Measurements from ENCODE around the gene PTH2R.
"Not testable (repeated sequence)": the region's sequence is repeated elsewhere in the genome, so short reads cannot be mapped to it uniquely, and the experiment has no call there.

Gene PTH2R

GRCh38 chr2:208466920-208467298, 60.3 kb downstream of the PTH2R start:
- ChIA-PET CTCF (interaction anchor here (1.3 kb wide), 1 partner anchor 60 kb away, joined by 3 read pairs; the partner anchor contains the start of gene PTH2R), POLR2A (no interaction called here)
- TF ChIP-seq SUZ12 (IDR thresholded peaks at IDR 0.05) (no peak), LEF1 (IDR thresholded peaks at IDR 0.05; ENCODE audit: borderline replicate concordance) (no peak), HDGF (IDR thresholded peaks at IDR 0.05; ENCODE audit: borderline replicate concordance) (no peak), NFRKB (IDR thresholded peaks at IDR 0.05) (no peak), FOXM1 (IDR thresholded peaks at IDR 0.05; ENCODE audit: borderline replicate concordance) (no peak), BHLHE40 (IDR thresholded peaks at IDR 0.05; ENCODE audit: borderline replicate concordance) (no peak), L3MBTL2 (conservative IDR thresholded peaks at IDR 0.05) (no peak), TARDBP (IDR thresholded peaks at IDR 0.05) (no peak), FOXK2 (IDR thresholded peaks at IDR 0.05) (no peak), ARNT (IDR thresholded peaks at IDR 0.05) (no peak)
- DNase-seq (ENCODE audit: extremely low spot score) = no peak

GRCh38 chr2:208467564-208467963, 61.0 kb downstream of the PTH2R start:
- ChIA-PET CTCF (no interaction called here), POLR2A (no interaction called here)
- no peak for TF ChIP-seq LEF1 (IDR thresholded peaks at IDR 0.05; ENCODE audit: borderline replicate concordance)
- TF ChIP-seq NFRKB (IDR thresholded peaks at IDR 0.05) = no peak
- TF ChIP-seq ARNT (IDR thresholded peaks at IDR 0.05) = no peak
- TF ChIP-seq ELF4 (IDR thresholded peaks at IDR 0.05) = no peak
- no peak for TF ChIP-seq ZNF384 (IDR thresholded peaks at IDR 0.05)
- no peak for TF ChIP-seq SP1 (IDR thresholded peaks at IDR 0.05)
- no peak for TF ChIP-seq PKNOX1 (IDR thresholded peaks at IDR 0.05)
- TF ChIP-seq CTBP1 (IDR thresholded peaks at IDR 0.05; ENCODE audit: borderline replicate concordance) = no peak
- no peak for TF ChIP-seq FOXM1 (IDR thresholded peaks at IDR 0.05; ENCODE audit: borderline replicate concordance)
- no peak for TF ChIP-seq SUZ12 (IDR thresholded peaks at IDR 0.05)
- no peak for TF ChIP-seq FOXA1 (IDR thresholded peaks at IDR 0.05)
- no peak for TF ChIP-seq TARDBP (IDR thresholded peaks at IDR 0.05)
- no peak for TF ChIP-seq BHLHE40 (IDR thresholded peaks at IDR 0.05; ENCODE audit: borderline replicate concordance)
- no peak for TF ChIP-seq L3MBTL2 (conservative IDR thresholded peaks at IDR 0.05)
- no peak for DNase-seq (ENCODE audit: extremely low spot score)

- CTCF ChIA-PET = no interaction called here
Measured at GRCh38 chr2:208477741-208478140, 71.1 kb downstream of the PTH2R start.

GRCh38 chr2:208479342-208479741, 72.8 kb downstream of the PTH2R start:
- POLR2A ChIA-PET = no interaction called here
- TF ChIP-seq L3MBTL2 (conservative IDR thresholded peaks at IDR 0.05) (no peak), FOXK2 (IDR thresholded peaks at IDR 0.05) (no peak), SUZ12 (IDR thresholded peaks at IDR 0.05) (no peak), LEF1 (IDR thresholded peaks at IDR 0.05; ENCODE audit: borderline replicate concordance) (no peak), FOXA1 (IDR thresholded peaks at IDR 0.05) (no peak), BHLHE40 (IDR thresholded peaks at IDR 0.05; ENCODE audit: borderline replicate concordance) (no peak), ELF4 (IDR thresholded peaks at IDR 0.05) (no peak), CTBP1 (IDR thresholded peaks at IDR 0.05; ENCODE audit: borderline replicate concordance) (no peak), HDGF (IDR thresholded peaks at IDR 0.05; ENCODE audit: borderline replicate concordance) (no peak), NFRKB (IDR thresholded peaks at IDR 0.05) (no peak), FOXM1 (IDR thresholded peaks at IDR 0.05; ENCODE audit: borderline replicate concordance) (no peak), PKNOX1 (IDR thresholded peaks at IDR 0.05) (no peak), ARNT (IDR thresholded peaks at IDR 0.05) (no peak), SP1 (IDR thresholded peaks at IDR 0.05) (no peak), TARDBP (IDR thresholded peaks at IDR 0.05) (no peak), ZNF384 (IDR thresholded peaks at IDR 0.05) (no peak)
- no peak for DNase-seq (ENCODE audit: extremely low spot score)
- CTCF ChIA-PET = no interaction called here

More at GRCh38 chr2:208477741-208478140, 71.1 kb downstream of the PTH2R start:
- DNase-seq (ENCODE audit: extremely low spot score) = no peak
- POLR2A ChIA-PET = no interaction called here
- TF ChIP-seq HDGF (IDR thresholded peaks at IDR 0.05; ENCODE audit: borderline replicate concordance) (no peak), CTBP1 (IDR thresholded peaks at IDR 0.05; ENCODE audit: borderline replicate concordance) (no peak), SP1 (IDR thresholded peaks at IDR 0.05) (no peak), FOXK2 (IDR thresholded peaks at IDR 0.05) (no peak), NFRKB (IDR thresholded peaks at IDR 0.05) (no peak), ARNT (IDR thresholded peaks at IDR 0.05) (no peak), ELF4 (IDR thresholded peaks at IDR 0.05) (no peak), SUZ12 (IDR thresholded peaks at IDR 0.05) (no peak), TARDBP (IDR thresholded peaks at IDR 0.05) (no peak), BHLHE40 (IDR thresholded peaks at IDR 0.05; ENCODE audit: borderline replicate concordance) (no peak), FOXM1 (IDR thresholded peaks at IDR 0.05; ENCODE audit: borderline replicate concordance) (no peak), PKNOX1 (IDR thresholded peaks at IDR 0.05) (no peak), ZNF384 (IDR thresholded peaks at IDR 0.05) (no peak), LEF1 (IDR thresholded peaks at IDR 0.05; ENCODE audit: borderline replicate concordance) (no peak), L3MBTL2 (conservative IDR thresholded peaks at IDR 0.05) (no peak), FOXA1 (IDR thresholded peaks at IDR 0.05) (no peak)

GRCh38 chr2:208481945-208482344, 75.4 kb downstream of the PTH2R start:
- DNase-seq (ENCODE audit: extremely low spot score); POLR2A ChIA-PET; CTCF ChIA-PET: not testable (repeated sequence)

GRCh38 chr2:208482453-208483015, 75.9 kb downstream of the PTH2R start:
- CTCF ChIA-PET; POLR2A ChIA-PET; DNase-seq (ENCODE audit: extremely low spot score): not testable (repeated sequence)

Measured in HEK293T (cell line).